ENCODE measurements around the gene SUV39H1.

DNA sequence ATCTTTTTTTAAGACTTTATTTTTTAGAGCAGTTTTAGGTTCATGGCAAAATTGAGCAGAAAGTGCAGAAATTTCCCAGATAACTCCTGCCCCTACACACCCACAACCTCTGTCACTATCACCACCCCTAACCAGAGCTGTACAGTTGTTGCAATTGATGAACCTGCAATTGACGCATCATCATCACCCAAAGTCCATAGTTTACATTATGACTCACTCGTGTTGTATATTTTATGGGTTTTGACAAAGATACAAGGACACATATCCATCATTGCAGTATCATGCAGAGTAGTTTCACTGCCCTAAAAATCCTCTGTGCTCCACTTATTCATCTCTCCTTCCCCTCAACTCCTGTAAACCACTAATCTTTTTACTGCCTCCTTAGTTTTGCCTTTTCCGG is 47.4 kb upstream of the SUV39H1 start:
- TF ChIP-seq, protein P1, sequence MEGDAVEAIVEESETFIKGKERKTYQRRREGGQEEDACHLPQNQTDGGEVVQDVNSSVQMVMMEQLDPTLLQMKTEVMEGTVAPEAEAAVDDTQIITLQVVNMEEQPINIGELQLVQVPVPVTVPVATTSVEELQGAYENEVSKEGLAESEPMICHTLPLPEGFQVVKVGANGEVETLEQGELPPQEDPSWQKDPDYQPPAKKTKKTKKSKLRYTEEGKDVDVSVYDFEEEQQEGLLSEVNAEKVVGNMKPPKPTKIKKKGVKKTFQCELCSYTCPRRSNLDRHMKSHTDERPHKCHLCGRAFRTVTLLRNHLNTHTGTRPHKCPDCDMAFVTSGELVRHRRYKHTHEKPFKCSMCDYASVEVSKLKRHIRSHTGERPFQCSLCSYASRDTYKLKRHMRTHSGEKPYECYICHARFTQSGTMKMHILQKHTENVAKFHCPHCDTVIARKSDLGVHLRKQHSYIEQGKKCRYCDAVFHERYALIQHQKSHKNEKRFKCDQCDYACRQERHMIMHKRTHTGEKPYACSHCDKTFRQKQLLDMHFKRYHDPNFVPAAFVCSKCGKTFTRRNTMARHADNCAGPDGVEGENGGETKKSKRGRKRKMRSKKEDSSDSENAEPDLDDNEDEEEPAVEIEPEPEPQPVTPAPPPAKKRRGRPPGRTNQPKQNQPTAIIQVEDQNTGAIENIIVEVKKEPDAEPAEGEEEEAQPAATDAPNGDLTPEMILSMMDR (conservative IDR thresholded peaks at IDR 0.05 in 1 of 2, IDR thresholded peaks at IDR 0.05 in 1 of 2; ENCODE audit: extremely low read depth in 1 of 2, insufficient read depth in 1 of 2, low read depth in 1 of 2, low read length in 2 of 2) = no peak
- TF ChIP-seq EZH2 (IDR thresholded peaks at IDR 0.05; ENCODE audit: borderline replicate concordance, low read length) = no peak
